Measurements from ENCODE around the gene SLC12A5. TPM values are rescaled to one million over a fixed set of nuclear protein-coding genes. Genes with fewer than 3 reads are reported as not detected.
A peak's percentile ranks its signal among the peaks of the same experiment; 100 is the strongest.

The SLC12A5 gene
- total RNA-seq, 1 experiment from 2014 or later = 8.7 TPM

DNA sequence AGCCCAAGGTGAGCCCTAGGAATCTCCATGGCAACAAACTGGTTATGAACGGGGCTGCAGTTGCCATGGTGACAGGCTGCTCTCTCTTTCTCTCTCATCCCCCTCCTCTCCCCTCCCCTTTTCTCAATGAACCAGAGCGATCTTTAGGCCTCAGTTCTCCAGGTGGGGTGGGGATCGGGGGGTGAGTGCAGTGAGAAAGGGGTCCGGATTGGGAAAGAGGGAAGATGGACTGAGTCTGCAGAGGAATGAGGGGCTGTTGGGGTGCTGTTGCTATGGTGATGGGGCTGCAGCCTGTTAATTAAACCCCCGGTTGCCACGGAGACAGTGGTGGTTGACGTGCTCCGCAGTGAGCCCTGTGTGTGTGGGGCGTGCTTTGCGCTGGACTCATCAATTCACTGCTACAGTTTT, 3.6 kb upstream of the SLC12A5 start:
- Histone ChIP-seq H3K27me3 (ENCODE audit: insufficient read depth, low read depth) (0 out of 2 replicates have a peak, but pooled peaks cover under 1% of the 10 kb centered on the region), H3K27ac (no peak overlapping the region), H3K9me2 (ENCODE audit: insufficient read depth) (no peaks in the 10 kb centered on the region), H3K4me2 (no peak overlapping the region), H3K4me1 (replicated peaks; ENCODE audit: insufficient read depth) (no peaks in the 10 kb centered on the region), H3K36me3 (ENCODE audit: low read depth) (no peaks in the 10 kb centered on the region), H2AFZ (no peak overlapping the region), H3F3A (ENCODE audit: insufficient read depth, low read depth) (no peaks in the 10 kb centered on the region; the same call in 1 of the 2 replicates), H4K20me1 (ENCODE audit: insufficient read depth) (peaks cover 24% of the 10 kb centered on the region), H3K9me3 (ENCODE audit: insufficient read depth, low read depth) (no peaks in the 10 kb centered on the region), H3K4me3 (no peak overlapping the region), H3K79me2 (ENCODE audit: low read depth) (no peaks in the 10 kb centered on the region)
- TF ChIP-seq, protein P1, sequence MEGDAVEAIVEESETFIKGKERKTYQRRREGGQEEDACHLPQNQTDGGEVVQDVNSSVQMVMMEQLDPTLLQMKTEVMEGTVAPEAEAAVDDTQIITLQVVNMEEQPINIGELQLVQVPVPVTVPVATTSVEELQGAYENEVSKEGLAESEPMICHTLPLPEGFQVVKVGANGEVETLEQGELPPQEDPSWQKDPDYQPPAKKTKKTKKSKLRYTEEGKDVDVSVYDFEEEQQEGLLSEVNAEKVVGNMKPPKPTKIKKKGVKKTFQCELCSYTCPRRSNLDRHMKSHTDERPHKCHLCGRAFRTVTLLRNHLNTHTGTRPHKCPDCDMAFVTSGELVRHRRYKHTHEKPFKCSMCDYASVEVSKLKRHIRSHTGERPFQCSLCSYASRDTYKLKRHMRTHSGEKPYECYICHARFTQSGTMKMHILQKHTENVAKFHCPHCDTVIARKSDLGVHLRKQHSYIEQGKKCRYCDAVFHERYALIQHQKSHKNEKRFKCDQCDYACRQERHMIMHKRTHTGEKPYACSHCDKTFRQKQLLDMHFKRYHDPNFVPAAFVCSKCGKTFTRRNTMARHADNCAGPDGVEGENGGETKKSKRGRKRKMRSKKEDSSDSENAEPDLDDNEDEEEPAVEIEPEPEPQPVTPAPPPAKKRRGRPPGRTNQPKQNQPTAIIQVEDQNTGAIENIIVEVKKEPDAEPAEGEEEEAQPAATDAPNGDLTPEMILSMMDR (conservative IDR thresholded peaks at IDR 0.05) = no peak
- TF ChIP-seq EZH2 (IDR thresholded peaks at IDR 0.05; ENCODE audit: low read depth) = no peak
- DNase-seq = no peak
- no TSS peak for BruUV-seq (replicated peaks)
- intact Hi-C loops (cut with micrococcal nuclease; ENCODE audit: unreplicated experiment) = no loop called here
- CTCF ChIA-PET = no interaction called here
- POLR2A ChIA-PET (ENCODE audit: unreplicated experiment) = no interaction called here

DNA sequence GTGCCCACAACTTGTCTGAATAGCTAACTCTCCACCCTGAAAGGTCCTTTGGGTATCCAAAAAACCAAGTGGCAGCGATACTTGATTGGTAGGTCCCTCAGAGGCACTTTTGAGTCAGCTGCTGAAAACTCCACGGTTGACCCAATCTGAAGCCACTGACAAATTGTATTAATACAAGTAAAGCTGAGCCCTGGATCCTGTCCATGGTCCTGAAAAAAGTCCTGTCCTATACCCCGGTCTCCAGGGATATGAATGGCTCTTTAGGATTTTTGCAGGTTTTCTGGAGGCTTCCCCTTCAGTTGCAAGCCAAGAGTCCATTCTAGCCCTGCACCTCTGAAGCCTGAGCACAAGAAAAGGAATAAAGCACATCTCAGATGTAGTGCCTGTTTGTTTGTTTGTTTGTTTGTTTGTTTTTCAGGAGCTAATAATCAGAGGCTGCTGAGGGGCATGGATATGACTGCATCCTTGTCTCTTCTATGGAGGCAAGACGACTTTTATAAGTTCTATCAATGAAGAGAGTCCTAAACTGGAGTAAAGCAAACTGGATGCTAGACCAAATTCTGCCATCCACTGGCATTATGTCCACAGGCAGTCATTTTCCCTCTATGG, 1.7 kb upstream of the SLC12A5 start:
- Histone ChIP-seq H3F3A (ENCODE audit: insufficient read depth, low read depth) (no peaks in the 10 kb centered on the region; the same call in 1 of the 2 replicates), H3K4me1 (replicated peaks; ENCODE audit: insufficient read depth) (no peaks in the 10 kb centered on the region), H3K9me2 (ENCODE audit: insufficient read depth) (no peaks in the 10 kb centered on the region), H3K27ac (no peak overlapping the region), H3K79me2 (ENCODE audit: low read depth) (no peaks in the 10 kb centered on the region), H3K4me3 (no peak overlapping the region), H3K4me2 (no peak overlapping the region), H3K27me3 (ENCODE audit: insufficient read depth, low read depth) (peaks cover 20% of the 10 kb centered on the region), H3K9me3 (ENCODE audit: insufficient read depth, low read depth) (no peaks in the 10 kb centered on the region), H4K20me1 (ENCODE audit: insufficient read depth) (peaks cover 24% of the 10 kb centered on the region), H2AFZ (no peak overlapping the region), H3K36me3 (ENCODE audit: low read depth) (no peaks in the 10 kb centered on the region)
- intact Hi-C loops (cut with micrococcal nuclease; ENCODE audit: unreplicated experiment) = no loop called here
- ChIA-PET POLR2A (ENCODE audit: unreplicated experiment) (no interaction called here), CTCF (no interaction called here)
- peak; percentile 37 to 56 for DNase-seq
- TF ChIP-seq EZH2 (IDR thresholded peaks at IDR 0.05; ENCODE audit: low read depth) = no peak
- TF ChIP-seq, protein P1 (conservative IDR thresholded peaks at IDR 0.05) = no peak
- BruUV-seq (replicated peaks) = no TSS peak

DNA sequence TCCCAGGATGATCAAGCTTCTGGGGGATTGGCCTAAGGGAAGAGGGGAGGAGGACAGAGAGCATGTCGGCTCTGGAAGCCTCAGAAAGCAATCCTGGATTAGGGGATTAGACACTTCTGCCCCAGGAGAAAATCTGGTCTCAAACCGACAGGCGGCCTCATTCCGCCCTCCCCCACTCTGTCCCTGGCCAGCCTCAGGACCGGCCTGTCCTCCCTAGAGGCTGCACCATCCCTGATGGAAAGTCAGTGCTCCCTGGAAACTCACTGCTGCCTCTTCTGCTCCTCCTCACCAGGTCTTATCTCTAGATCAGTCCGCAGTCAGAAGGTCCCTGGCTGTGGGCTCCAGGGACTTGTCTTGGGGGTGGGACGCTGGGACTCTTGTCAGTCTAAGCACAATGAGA, 905 bp upstream of the SLC12A5 start:
- no peaks in the 10 kb centered on the region for H3K36me3 ChIP-seq (ENCODE audit: low read depth)
- no peak overlapping the region for H3K4me3 ChIP-seq
- H3K4me2 ChIP-seq = no peak overlapping the region
- no peak for DNase-seq
- no peak overlapping the region for H2AFZ ChIP-seq
- ChIA-PET CTCF (interaction anchor here (0.6 kb wide), 1 partner anchor 120 kb away, joined by 18 read pairs; no protein-coding TSS in a partner anchor), POLR2A (ENCODE audit: unreplicated experiment) (no interaction called here)
- no peak overlapping the region for H3K27ac ChIP-seq
- H3K27me3 ChIP-seq (ENCODE audit: insufficient read depth, low read depth) = peaks cover 27% of the 10 kb centered on the region
- no peaks in the 10 kb centered on the region for H3K4me1 ChIP-seq (replicated peaks; ENCODE audit: insufficient read depth)
- no peaks in the 10 kb centered on the region for H3K9me3 ChIP-seq (ENCODE audit: insufficient read depth, low read depth)
- no peaks in the 10 kb centered on the region for H3K9me2 ChIP-seq (ENCODE audit: insufficient read depth)
- no peaks in the 10 kb centered on the region for H3K79me2 ChIP-seq (ENCODE audit: low read depth)
- H3F3A ChIP-seq (ENCODE audit: insufficient read depth, low read depth) = no peaks in the 10 kb centered on the region
- intact Hi-C loops (cut with micrococcal nuclease; ENCODE audit: unreplicated experiment) = no loop called here
- no peak for TF ChIP-seq EZH2 (IDR thresholded peaks at IDR 0.05; ENCODE audit: low read depth)
- TF ChIP-seq, protein P1 (conservative IDR thresholded peaks at IDR 0.05) = no peak
- BruUV-seq (replicated peaks) = no TSS peak
- peaks cover 24% of the 10 kb centered on the region for H4K20me1 ChIP-seq (ENCODE audit: insufficient read depth)
